ENCODE data around the gene SYCE3. TPM values are rescaled to one million over a fixed set of nuclear protein-coding genes. Genes with fewer than 3 reads are reported as not detected.

The SYCE3 gene, protein sequence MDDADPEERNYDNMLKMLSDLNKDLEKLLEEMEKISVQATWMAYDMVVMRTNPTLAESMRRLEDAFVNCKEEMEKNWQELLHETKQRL
- total RNA-seq (2022; extraction: Qiagen RNA extraction) = 0.45 TPM in 1 of 5 replicates, not detected in the others

DNA sequence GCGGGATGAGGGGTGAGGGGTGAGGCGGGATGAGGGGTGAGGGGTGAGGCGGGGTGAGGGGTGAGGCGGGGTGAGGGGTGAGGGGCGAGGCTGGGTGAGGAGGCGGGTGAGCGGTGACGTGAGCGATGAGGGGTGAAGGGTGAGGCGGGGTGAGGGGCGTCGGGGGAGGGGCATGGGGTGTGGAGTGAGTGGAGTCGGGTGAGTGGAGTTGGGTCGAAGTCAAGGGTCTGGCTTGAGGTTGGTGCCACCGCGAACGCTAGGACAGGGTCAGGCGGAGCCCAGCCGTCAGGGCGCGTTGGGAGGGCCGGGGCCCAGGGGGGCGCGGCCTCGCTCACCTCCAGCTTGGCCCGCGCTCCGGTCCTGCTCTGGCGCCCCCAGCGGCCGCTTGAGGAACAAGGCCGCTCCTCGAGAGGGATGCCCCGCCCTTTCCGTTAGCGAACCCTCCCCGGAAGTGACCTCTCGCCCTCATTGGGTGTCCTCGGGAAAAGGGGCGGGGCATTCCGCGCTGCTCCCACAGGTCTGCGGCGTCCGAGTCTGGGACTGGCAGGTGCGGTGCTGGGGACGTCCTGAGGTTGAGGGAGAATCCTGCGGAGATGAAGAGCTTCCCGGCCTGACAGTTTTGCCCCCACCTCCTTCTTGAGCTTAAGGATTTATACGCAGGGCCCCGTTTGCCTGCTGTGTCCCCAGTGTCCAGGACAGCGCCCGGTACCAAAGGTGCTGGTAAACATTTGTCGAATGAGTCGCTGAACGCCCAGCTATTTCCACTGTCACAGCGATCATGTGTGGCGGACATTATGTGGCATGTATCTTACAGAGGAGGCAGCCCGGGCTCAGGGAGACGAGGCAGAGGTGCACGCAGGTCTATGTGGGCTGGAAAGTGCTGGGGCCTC lies at the start of gene SYCE3:
TSS of gene SYCE3 (minus strand) at position 397 of the 890 bp plus-strand sequence. CDS start 6,514 bp downstream, outside the sequence.

DNA sequence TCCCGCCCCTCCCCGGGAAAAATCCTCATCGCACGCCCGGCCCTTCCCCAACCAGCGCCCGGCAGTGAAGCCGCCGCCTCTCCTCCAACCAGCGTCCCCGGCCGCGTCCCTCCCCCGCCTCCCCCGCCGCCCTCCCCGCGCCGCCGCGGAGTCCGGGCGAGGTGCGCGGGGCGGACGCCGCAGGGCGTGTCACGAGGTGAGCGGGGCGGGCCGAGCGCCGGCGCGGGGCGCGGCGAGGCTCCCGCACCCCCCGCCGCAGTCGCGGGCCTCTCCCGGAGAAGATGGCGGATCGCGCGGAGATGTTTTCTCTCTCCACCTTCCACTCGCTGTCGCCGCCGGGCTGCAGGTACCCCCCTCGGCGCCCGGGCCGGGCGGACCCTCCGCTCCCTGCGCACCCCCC lies 37.8 kb upstream of the SYCE3 start, which contains the start of gene MAPK8IP2:
TSS of gene MAPK8IP2 (plus strand) at position 256 of the 400 bp plus-strand sequence. CDS start at position 282, 26 bp downstream.

DNA sequence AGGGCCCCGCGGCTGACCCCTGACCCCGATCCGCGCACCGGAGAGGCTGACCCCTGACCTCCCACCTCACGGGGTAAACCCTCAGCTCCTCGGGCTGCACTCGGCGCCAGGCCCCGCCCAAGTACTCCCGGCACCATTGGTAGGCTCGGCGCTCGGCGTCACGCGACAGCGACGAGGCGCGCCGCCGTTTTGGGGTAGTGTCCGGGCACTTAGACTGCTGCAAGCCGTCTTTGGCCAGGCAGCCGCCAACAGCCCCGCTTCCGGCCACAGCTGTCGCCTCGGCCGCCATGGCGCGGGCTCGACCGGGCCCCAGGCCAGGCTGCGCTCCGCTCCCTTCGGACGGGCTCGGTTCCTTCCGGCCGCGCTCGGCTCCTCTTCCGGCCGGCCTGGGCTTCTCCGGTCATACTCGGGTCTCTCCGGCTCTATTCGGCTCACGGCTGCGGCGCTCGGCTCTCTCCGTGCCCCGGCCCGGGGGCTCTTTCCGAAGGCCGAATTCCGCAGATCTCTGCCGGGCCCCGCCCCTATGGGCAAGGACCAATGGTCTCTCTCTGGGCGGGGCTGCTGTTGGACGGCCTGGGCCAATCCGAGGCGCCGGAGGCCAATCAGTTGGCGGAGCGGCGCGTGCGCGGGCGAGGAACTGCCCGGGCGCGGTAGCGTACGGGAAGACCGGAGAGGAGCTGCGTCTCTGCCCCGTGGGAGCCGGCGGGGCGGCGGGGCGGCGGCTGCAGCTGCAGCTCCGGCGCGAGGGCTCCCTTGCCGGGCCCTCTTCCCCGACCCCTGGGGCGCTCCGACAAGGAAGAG lies 20.0 kb upstream of the SYCE3 start, which contains the start of gene CHKB:
TSS of gene CHKB (minus strand) at position 357 of the 801 bp plus-strand sequence. CDS start at position 289, 68 bp downstream.

DNA sequence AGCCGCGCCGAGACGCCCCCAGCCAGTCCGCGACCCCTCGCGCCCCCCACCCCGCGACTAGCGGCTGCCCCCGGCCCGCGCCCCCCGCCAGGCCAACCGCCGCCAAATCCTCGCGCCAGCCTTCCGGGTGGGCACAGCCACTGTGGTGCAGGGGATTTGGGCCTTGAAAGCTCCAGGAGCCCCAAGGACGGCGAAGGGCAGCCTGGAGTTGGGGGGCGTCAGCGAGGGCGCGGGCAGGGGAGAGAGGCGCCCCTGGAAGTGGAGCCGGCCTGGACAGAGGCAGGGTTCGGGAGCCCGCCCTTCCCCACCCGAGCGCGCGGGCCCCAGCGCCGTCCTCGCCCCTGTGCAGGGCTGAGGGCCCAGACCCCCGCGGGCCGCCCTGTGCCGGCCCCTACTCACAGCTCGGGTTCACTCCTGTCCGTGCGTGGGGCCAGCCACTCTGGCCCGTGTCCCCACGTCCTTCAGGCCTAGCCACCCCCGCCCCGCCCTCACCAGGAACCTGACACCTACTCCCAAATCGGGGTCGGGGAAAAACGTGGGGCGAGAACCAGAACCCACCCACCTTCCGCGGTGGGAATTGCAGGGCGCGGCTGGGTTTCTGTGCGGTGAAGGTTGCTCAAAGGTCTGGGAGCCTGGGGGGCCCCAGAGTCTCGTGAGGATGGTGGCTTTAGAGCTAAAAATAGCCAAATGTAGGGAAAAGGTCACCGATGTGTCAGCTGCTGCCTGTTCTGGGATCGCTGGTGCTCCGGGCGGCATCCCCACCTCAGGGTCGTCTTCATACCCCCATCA lies 15.5 kb upstream of the SYCE3 start, which contains the start of gene CPT1B:
TSS of gene CPT1B (minus strand) at position 441 of the 789 bp plus-strand sequence. CDS start 512 bp downstream, outside the sequence.

DNA sequence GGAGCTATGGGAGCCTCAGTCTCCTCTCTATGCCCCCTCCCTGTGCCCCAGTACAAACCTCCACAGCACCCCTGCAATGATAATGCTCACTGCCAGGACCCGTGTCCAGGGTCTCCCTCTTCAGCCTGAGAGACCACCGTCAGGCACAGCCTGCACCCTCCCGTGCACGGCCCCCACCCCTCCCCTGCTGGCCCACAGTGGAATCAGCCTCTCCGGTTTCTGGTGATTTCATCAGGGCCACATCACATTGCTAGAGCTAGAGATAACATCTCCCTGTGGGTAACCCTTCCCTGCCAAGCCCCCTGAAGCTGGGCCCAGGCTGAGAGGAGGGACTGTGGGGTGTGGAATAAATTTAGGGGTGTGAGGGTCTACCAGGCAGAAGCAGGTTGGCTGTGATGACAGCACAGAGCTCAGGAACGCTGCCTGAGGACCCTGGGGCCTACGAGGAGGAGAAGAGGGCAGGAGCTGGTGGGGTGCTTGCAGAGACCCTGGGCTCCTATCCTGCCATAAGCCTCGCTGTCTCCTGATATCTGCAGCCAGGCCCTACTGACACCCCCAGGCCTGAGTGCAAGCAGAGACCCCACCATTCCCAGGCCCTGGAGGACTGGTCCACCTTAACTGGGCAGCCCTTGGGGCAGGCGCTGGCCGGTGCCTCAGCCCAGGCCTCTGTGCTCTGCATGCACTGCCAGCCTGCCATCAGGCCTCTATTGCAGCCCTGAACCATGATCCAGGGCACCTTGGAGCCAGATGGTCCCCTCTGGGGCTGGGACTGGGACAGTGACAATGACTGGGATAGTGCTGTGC lies 17.0 kb downstream of the SYCE3 start, which contains the start of gene KLHDC7B:
TSS of gene KLHDC7B (plus strand) at position 378 of the 804 bp plus-strand sequence. CDS start at position 723, 345 bp downstream.

DNA sequence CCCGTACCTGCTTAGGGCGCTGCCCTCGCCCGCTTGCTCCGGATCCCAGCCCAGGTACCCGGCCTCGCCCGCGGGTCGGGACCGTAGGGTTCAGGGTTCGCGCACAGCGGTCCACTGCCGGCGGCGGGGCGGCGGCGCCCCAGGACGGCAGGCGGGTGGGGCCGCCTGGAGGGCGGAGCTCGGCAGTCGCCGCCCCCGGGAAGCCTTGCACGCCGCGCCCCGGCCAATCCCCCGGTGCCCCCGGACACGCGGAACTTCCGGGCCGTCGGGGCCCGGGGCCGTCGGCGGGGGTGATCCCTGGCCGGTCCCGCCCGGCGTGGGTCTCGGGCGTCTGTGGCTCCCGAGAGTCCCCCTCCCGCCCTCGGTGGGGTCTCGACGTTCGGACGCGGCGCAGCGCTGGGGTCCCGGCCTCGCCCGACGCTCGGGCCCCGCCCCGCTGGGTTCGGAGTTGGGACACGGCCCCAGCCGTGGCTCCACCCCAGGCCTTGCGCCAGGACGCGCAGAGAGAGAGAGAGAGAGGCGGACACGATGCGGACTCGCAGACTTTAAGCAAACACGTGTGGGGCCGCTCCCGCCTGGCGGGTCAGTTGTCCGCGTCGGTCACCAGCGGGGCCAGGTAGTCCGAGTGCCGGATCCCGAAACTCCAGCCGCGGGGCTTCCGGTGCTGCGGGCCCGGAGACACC lies 32.7 kb downstream of the SYCE3 start, which contains the start of gene TYMP:
TSS of gene TYMP (minus strand) at position 116 of the 683 bp plus-strand sequence. CDS start 303 bp downstream, outside the sequence.

DNA sequence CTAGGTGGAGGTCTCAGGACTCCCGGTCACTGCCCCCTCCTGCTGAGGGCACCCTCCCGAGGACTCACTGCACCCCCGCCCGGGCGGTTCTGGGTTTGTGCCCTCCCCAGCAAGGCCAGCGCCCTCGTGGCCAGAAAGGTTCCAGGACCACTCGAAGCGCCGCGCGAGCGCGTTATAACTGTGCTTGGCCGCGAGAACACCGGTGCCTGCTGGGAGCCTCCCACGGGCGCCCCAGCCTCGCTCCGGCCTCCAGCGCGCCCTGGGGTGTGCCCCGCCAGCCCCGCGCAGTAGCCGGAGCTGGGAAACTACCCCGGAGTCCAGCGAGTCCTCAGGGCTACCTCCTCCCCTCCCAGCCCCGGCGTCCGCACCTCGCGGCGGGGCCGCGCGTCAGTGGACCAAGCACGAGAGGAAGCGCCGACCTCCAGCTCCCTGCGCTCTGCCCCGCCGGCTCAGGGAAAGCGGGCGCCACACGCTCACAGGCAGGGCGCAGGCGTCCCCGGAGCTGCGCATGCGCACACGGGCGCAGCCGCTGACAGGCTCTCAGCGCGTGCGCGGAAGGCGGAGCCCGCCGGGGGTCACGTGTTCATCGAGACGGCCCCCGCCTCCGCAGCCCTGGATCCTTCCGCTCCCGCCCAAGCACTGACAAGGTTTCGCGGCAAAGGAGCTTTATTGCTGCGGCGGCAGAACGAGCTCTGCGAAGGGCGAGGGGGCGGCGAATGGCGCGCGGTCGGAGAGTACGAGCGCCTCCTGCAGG lies 37.4 kb downstream of the SYCE3 start, which contains the start of gene SCO2:
TSS of gene SCO2 (minus strand) at position 495 of the 754 bp plus-strand sequence. CDS start 1,187 bp downstream, outside the sequence.

DNA sequence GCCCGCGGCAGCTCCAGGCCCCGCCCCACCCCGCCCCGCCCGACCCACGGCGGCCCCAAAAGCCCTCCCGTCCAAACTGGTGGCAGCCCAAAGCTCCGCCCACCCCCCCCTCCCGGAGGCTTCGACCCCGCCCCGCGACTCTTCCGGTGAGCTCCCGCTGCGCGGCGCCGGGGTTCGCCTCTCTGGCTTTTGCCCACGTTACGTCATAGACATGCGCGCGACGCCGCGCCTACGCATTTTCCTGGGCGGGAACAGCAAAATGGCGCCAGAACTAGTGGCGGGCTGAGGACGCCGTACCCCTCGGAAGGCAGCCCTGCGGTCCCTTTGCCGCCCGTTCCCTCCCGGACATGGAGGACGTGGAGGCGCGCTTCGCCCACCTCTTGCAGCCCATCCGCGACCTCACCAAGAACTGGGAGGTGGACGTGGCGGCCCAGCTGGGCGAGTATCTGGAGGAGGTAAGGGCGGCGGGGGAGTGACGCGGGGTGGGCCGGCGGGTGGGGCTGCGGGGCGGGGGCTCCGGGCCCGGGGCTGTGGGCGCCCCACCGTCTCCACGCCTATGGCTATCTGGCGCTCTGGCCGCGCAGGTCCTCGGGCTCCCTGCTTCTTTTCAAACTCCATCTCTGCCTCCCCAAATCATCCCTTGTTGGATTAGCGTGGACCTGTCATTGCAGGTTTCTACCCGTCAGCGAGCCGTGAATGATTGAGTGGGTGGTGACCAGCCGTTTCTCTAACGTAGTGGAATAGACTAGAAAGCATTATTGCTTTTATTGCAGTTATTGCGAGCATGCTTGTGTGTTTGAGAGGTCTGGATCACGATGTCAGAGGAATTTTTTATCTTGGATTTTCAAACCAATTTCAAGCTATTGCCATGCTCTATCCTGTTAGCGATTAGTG lies 54.5 kb downstream of the SYCE3 start, which contains the start of gene NCAPH2:
TSS of gene NCAPH2 (plus strand) at position 234 of the 894 bp plus-strand sequence. CDS start at position 348, 114 bp downstream.

DNA sequence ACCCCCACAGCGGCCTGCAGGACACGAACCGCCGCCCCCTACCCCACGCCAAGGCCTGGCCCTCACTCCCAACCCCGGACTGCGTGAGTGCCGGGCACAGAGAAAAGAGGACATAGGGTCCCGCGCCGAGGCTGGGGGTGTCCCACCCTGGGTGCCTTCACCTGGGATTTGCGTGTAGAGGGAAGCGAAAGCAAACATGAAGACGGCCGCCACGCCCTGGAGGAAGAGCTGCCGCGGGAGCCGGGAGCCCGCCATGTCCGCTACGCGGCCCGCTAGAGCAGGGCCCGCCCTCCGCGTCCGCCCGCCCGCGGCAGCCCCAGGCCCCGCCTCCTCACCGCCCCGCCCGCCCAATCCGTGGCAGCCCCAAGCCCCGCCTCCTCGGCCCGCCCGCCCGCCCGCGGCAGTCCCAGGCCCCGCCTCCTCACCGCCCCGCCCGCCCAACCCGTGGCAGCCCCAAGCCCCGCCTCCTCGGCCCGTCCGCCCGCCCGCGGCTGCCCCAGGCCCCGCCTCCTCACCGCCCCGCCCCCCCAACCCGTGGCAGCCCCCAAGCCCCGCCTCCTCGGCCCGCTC lies 55.2 kb downstream of the SYCE3 start, which contains the start of gene LMF2:
TSS of gene LMF2 (minus strand) at position 282 of the 570 bp plus-strand sequence. CDS start at position 255, 27 bp downstream.

Other genes starting within 250 kb of the SYCE3 start
- gene DENND6B, start 235.9 kb downstream of the SYCE3 start, total RNA-seq (2022; extraction: Qiagen RNA extraction) = 2.4 to 5.1 TPM (median 2.7 TPM) in 5 replicates
- 9.1 to 14.9 TPM (median 12.3 TPM) in 5 replicates for gene PPP6R2, start 219.6 kb downstream of the SYCE3 start, total RNA-seq (2022; extraction: Qiagen RNA extraction)
- 16.7 to 25.8 TPM (median 24.6 TPM) in 5 replicates for gene SBF1, start 87.9 kb downstream of the SYCE3 start, total RNA-seq (2022; extraction: Qiagen RNA extraction)
- gene ADM2, start 81.4 kb downstream of the SYCE3 start, total RNA-seq (2022; extraction: Qiagen RNA extraction) = 0.44 to 0.68 TPM (median 0.51 TPM) in 5 replicates
- 0.11 TPM in 1 of 5 replicates, not detected in the others for gene MIOX, start 76.1 kb downstream of the SYCE3 start, total RNA-seq (2022; extraction: Qiagen RNA extraction)
- gene LMF2, start 55.2 kb downstream of the SYCE3 start, total RNA-seq (2022; extraction: Qiagen RNA extraction) = 33.1 to 55.0 TPM (median 49.4 TPM) in 5 replicates
- 30.2 to 41.7 TPM (median 38.7 TPM) in 5 replicates for gene NCAPH2, start 54.7 kb downstream of the SYCE3 start, total RNA-seq (2022; extraction: Qiagen RNA extraction)
- 3.8 to 10.3 TPM (median 5.2 TPM) in 5 replicates for gene SCO2, start 37.3 kb downstream of the SYCE3 start, total RNA-seq (2022; extraction: Qiagen RNA extraction)
- gene TYMP, start 32.9 kb downstream of the SYCE3 start, total RNA-seq (2022; extraction: Qiagen RNA extraction) = 10.2 to 20.7 TPM (median 19.5 TPM) in 5 replicates
- gene KLHDC7B, start 17.0 kb downstream of the SYCE3 start, total RNA-seq (2022; extraction: Qiagen RNA extraction) = 0.03 TPM in 2 of 5 replicates, not detected in the others
- 9.6 to 15.8 TPM (median 12.3 TPM) in 5 replicates for gene CPT1B, start 15.5 kb upstream of the SYCE3 start, total RNA-seq (2022; extraction: Qiagen RNA extraction)
- gene CHKB, start 19.9 kb upstream of the SYCE3 start, total RNA-seq (2022; extraction: Qiagen RNA extraction) = 15.1 to 24.1 TPM (median 18.2 TPM) in 5 replicates
- 2.2 to 4.4 TPM (median 3.6 TPM) in 5 replicates for gene MAPK8IP2, start 37.9 kb upstream of the SYCE3 start, total RNA-seq (2022; extraction: Qiagen RNA extraction)
- gene ARSA, start 65.2 kb upstream of the SYCE3 start, total RNA-seq (2022; extraction: Qiagen RNA extraction) = 17.8 to 24.1 TPM (median 22.4 TPM) in 5 replicates
- gene SHANK3, start 109.9 kb upstream of the SYCE3 start, total RNA-seq (2022; extraction: Qiagen RNA extraction) = 2.7 to 5.5 TPM (median 4.5 TPM) in 5 replicates
- gene ACR, start 175.3 kb upstream of the SYCE3 start, total RNA-seq (2022; extraction: Qiagen RNA extraction) = not detected in 5 replicates
- gene RABL2B, start 220.7 kb upstream of the SYCE3 start, total RNA-seq (2022; extraction: Qiagen RNA extraction) = 16.1 to 23.5 TPM (median 19.2 TPM) in 5 replicates

Data from A549 treated with Mapracorat at 1 μM for 4 hours (cell line).